ENCODE measurements around the gene MDK. TPM values are rescaled to one million over a fixed set of nuclear protein-coding genes. Genes with fewer than 3 reads are reported as not detected.
A peak's percentile ranks its signal among the peaks of the same experiment; 100 is the strongest.

Gene MDK
- total and polyA plus RNA-seq, 2 of the 13 experiments (the other 11 are each of a cell fraction or from before 2014, with no cell fraction given) = 312 to 407 TPM

DNA sequence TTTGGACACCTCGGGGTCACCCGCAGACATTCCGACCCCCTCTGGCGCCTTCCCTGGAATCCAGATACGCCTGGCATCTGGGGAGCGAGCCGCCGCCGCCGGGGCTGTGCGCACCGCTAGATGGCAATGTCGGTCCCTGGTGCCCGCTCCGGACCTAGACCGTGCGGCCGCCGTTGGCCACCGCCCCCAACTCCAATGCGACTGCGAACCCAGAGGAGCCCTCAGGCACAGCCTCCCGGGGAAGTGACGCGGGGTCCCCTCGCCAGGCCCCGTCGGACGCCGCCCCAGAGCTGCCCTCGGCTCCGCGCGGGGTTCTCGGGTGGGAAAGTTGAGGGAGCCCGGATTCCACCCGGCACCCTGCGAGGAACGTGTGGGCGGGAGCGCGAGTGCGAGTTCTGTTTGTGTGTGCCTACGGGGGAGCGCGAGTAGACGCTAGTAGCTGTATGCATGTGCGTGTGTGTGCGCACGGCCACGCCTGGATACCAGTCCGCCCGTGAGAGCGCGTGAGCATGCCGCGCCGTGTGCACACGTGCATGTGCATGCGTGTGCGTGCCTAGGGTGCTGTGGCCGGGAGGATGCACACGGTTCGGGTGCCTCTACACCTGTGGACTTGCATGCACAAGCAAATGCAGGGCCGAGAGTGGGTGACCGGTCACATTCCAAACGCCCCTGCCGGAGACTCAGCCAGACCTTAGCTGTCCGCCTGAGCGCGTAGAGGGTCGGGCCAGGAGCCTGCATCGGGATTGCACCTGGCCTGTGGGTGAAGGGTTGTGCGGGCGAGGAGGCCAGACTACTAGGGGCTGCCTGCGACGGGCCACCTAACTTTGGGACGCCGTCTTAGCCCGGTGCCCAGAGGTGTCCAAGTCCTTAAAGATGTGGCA is 8.2 kb downstream of the MDK start (continued):
- TF ChIP-seq, protein P1, sequence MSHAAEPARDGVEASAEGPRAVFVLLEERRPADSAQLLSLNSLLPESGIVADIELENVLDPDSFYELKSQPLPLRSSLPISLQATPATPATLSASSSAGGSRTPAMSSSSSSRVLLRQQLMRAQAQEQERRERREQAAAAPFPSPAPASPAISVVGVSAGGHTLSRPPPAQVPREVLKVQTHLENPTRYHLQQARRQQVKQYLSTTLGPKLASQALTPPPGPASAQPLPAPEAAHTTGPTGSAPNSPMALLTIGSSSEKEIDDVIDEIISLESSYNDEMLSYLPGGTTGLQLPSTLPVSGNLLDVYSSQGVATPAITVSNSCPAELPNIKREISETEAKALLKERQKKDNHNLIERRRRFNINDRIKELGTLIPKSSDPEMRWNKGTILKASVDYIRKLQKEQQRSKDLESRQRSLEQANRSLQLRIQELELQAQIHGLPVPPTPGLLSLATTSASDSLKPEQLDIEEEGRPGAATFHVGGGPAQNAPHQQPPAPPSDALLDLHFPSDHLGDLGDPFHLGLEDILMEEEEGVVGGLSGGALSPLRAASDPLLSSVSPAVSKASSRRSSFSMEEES (CRISPR knock-in tag; IDR thresholded peaks at IDR 0.05) = no peak
- TF ChIP-seq ATF1 (CRISPR knock-in tag; IDR thresholded peaks at IDR 0.05) = no peak
- TF ChIP-seq EED (CRISPR knock-in tag; IDR thresholded peaks at IDR 0.05) = no peak
- no peak for TF ChIP-seq FOXK2 (IDR thresholded peaks at IDR 0.05)
- peak; percentile 96 for TF ChIP-seq MTF2 (CRISPR knock-in tag; IDR thresholded peaks at IDR 0.05; ENCODE audit: borderline replicate concordance)
- TF ChIP-seq MAFK (conservative IDR thresholded peaks at IDR 0.05 in 1 of 2, IDR thresholded peaks at IDR 0.05 in 1 of 2; ENCODE audit: low read length in 2 of 2) = no peak
- TF ChIP-seq CBX5 (CRISPR knock-in tag; IDR thresholded peaks at IDR 0.05; ENCODE audit: borderline replicate concordance) = 0 out of 2 replicates have a peak, but pooled peaks have one; percentile 44
- TF ChIP-seq, protein P2, sequence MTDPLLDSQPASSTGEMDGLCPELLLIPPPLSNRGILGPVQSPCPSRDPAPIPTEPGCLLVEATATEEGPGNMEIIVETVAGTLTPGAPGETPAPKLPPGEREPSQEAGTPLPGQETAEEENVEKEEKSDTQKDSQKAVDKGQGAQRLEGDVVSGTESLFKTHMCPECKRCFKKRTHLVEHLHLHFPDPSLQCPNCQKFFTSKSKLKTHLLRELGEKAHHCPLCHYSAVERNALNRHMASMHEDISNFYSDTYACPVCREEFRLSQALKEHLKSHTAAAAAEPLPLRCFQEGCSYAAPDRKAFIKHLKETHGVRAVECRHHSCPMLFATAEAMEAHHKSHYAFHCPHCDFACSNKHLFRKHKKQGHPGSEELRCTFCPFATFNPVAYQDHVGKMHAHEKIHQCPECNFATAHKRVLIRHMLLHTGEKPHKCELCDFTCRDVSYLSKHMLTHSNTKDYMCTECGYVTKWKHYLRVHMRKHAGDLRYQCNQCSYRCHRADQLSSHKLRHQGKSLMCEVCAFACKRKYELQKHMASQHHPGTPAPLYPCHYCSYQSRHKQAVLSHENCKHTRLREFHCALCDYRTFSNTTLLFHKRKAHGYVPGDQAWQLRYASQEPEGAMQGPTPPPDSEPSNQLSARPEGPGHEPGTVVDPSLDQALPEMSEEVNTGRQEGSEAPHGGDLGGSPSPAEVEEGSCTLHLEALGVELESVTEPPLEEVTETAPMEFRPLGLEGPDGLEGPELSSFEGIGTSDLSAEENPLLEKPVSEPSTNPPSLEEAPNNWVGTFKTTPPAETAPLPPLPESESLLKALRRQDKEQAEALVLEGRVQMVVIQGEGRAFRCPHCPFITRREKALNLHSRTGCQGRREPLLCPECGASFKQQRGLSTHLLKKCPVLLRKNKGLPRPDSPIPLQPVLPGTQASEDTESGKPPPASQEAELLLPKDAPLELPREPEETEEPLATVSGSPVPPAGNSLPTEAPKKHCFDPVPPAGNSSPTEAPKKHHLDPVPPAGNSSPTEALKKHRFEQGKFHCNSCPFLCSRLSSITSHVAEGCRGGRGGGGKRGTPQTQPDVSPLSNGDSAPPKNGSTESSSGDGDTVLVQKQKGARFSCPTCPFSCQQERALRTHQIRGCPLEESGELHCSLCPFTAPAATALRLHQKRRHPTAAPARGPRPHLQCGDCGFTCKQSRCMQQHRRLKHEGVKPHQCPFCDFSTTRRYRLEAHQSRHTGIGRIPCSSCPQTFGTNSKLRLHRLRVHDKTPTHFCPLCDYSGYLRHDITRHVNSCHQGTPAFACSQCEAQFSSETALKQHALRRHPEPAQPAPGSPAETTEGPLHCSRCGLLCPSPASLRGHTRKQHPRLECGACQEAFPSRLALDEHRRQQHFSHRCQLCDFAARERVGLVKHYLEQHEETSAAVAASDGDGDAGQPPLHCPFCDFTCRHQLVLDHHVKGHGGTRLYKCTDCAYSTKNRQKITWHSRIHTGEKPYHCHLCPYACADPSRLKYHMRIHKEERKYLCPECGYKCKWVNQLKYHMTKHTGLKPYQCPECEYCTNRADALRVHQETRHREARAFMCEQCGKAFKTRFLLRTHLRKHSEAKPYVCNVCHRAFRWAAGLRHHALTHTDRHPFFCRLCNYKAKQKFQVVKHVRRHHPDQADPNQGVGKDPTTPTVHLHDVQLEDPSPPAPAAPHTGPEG (CRISPR knock-in tag; IDR thresholded peaks at IDR 0.05) = 0 out of 2 replicates have a peak, but pooled peaks have one; percentile 51
- TF ChIP-seq CBFB (CRISPR knock-in tag; IDR thresholded peaks at IDR 0.05) = no peak; the same call in 1 of the 2 replicates
- no peak for TF ChIP-seq ZNF839 (CRISPR knock-in tag; IDR thresholded peaks at IDR 0.05; ENCODE audit: borderline replicate concordance)
- no peak for TF ChIP-seq ZSCAN9 (CRISPR knock-in tag; IDR thresholded peaks at IDR 0.05; ENCODE audit: borderline replicate concordance)
- no peak for TF ChIP-seq CHCHD3 (CRISPR knock-in tag; IDR thresholded peaks at IDR 0.05)
- TF ChIP-seq RCOR2 (CRISPR knock-in tag; IDR thresholded peaks at IDR 0.05) = no peak
- TF ChIP-seq, protein P3, sequence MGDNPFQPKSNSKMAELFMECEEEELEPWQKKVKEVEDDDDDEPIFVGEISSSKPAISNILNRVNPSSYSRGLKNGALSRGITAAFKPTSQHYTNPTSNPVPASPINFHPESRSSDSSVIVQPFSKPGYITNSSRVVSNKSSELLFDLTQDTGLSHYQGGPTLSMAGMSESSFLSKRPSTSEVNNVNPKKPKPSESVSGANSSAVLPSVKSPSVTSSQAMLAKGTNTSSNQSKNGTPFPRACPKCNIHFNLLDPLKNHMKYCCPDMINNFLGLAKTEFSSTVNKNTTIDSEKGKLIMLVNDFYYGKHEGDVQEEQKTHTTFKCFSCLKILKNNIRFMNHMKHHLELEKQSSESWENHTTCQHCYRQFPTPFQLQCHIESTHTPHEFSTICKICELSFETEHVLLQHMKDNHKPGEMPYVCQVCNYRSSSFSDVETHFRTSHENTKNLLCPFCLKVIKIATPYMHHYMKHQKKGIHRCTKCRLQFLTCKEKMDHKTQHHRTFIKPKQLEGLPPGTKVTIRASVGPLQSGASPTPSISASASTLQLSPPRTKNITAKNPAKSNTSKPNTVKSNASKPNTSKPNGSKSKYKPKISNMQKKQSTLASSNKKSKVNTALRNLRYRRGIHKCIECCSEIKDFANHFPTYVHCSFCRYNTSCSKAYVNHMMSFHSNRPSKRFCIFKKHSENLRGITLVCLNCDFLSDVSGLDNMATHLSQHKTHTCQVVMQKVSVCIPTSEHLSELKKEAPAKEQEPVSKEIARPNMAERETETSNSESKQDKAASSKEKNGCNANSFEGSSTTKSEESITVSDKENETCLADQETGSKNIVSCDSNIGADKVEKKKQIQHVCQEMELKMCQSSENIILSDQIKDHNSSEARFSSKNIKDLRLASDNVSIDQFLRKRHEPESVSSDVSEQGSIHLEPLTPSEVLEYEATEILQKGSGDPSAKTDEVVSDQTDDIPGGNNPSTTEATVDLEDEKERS (CRISPR knock-in tag; IDR thresholded peaks at IDR 0.05) = peak; percentile 71; the same call in 1 of the 2 replicates
- TF ChIP-seq TCF12 (IDR thresholded peaks at IDR 0.05) = no peak
- no peak; the same call in 1 of the 2 replicates for TF ChIP-seq TCF12 (CRISPR knock-in tag; IDR thresholded peaks at IDR 0.05)
- no peak for TF ChIP-seq GATAD2A (CRISPR knock-in tag; IDR thresholded peaks at IDR 0.05)

Data from HepG2 (cell line).